Posterior vena cava (tissue), 2 donors: Measurements from ENCODE around the gene RRP8. TPM values are rescaled to one million over a fixed set of nuclear protein-coding genes. Genes with fewer than 3 reads are reported as not detected.
A peak's percentile ranks its signal among the peaks of the same experiment; 100 is the strongest.

Experiments used
- DNase-seq: peaks from one replicate; pipeline ENCODE4 v3.0.0-alpha.2; 2020; ENCODE audit warnings: low spot score
- intact Hi-C, 2 donors: fragments of 100-400 bp; cut with DNase I; formaldehyde crosslinking; loops; one replicate each; pipeline versions ENCODE4 v1.14.1 to v1.14.2; 2022 to 2023
- total RNA-seq, 2 donors: library from RNA; stranded (reverse); fragmentation: NEBNext Ultra II Directional; extraction: Animal tissue kit (Norgen Biotek cat#: 25700); gene quantifications; one replicate each; pipeline ENCODE4 v1.2.1, GENCODE V29; 2021
- donor health status: DM: yes; HTN: yes; CAD: no.
- donor health status: DM: yes; HTN: yes; CAD: no.

The RRP8 gene
- total RNA-seq, 2 donors from 2014 or later, result 16.6 to 17.6 TPM

DNA sequence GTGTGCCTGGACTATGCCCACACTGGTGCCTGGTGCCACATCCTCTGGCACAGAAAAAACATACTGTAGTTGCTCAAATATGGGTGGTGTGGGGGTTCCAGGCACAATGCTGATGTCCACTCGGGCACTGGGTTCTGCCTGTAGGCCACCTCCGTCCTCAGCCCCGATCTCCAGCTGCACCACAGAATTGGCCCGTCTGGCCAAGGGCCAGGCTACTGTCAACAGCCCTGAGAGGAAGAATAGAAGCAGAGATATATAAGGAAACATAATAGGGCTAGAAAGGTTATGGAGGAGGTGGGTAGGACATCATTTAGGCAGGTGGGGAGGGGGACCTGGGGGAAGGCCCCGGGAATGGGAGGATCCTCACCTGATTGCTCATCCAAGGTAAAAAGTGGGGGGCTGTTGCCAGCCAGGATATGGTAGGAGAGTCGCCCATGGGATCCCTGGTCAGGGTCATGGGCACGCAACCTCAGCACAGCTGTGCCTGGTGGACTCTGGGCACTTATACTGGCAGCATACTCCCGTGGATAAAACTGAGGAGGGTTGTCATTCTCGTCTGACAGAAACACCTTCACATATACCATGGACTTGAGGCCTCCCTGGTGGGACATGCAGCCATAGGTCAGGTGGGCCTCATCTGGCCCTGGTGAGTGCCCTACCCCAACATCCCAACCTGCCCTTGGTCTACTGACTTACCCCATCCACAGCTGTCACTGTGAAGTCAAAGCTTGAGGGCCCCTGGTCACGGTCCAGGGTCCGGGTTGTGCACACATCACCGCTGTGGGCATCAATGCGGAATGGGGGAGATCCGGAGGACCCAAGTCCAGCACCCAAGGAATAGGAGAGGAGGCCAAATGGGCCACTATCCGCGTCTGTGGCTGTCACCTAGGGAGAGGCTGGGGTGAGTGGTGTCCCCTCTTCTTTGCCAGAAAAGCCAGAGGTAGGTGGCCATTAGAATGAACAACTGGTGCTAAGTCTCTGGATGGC is 30.3 kb upstream of the RRP8 start:
- DNase-seq, result no peak
- intact Hi-C loops, result no loop called here

DNA sequence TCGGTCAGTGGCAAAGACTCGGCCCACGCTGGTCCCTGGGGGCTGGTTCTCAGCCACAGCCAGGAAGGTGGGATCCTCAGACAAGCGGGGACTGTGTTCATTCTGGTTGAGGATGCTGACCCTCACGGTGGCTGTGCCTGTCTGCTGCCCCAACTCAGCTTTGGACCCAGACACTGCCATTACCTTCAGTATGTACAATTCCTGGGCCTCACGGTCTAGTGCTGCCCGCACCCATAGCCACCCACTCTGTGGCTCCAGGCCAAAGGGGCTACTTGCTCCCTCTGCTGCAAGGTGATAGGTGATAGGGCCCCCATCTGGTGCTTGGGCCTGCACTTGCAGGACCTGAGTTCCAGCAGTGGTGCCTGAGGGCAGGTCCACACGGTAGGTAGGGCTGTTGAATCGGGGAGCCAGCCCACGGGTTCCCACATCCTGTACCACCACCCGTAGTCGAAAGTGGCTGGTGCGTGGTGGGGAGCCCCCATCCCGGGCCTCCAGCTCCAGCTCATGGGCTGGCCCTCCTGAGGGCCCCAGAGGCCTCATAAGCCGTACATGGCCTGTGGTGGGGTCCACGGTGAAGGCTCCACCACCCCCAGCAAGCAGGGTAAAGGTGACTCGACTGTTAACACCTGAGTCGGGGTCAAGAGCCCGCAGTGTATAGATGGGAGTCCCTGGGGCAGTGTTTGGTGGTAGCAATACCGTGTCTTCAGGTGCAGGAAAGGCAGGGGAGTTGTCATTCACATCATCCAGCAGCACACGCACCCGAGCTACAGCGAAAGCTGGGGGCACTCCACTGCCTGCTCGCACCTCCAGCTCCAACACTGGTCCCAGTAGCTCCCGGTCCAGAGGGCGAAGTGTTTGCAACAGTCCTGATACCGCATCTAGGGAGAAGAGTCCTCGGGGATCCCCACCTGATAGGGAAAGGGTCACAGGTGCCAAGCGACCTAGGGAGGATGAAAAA is 29.0 kb upstream of the RRP8 start:
- intact Hi-C loops, result no loop called here
- no peak for DNase-seq

DNA sequence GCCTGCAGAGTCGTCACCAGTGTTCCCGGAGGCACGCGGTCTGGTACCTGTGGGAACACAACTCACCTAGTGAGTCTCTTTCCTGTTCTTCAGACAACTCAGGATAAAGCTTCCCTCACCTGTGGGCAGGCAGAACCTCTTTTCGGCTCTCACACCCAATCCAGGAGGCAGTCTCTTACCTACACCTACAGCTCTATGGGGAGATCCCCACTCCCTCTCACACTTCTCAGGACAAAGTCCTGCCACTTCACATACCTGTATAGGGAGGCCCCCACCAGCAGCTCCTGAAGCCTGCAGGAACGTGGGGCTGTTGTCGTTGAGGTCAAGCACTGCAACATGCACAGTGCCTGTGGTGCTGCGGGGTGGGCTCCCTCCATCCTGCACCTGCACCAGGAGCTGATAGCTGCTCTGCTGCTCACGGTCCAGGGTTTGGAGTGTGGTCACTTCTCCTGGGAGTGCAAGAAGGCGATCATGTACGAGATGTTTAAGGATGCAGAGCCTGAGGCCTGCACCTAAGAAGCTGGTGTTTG is 28.0 kb upstream of the RRP8 start:
- intact Hi-C loops, result no loop called here

DNA sequence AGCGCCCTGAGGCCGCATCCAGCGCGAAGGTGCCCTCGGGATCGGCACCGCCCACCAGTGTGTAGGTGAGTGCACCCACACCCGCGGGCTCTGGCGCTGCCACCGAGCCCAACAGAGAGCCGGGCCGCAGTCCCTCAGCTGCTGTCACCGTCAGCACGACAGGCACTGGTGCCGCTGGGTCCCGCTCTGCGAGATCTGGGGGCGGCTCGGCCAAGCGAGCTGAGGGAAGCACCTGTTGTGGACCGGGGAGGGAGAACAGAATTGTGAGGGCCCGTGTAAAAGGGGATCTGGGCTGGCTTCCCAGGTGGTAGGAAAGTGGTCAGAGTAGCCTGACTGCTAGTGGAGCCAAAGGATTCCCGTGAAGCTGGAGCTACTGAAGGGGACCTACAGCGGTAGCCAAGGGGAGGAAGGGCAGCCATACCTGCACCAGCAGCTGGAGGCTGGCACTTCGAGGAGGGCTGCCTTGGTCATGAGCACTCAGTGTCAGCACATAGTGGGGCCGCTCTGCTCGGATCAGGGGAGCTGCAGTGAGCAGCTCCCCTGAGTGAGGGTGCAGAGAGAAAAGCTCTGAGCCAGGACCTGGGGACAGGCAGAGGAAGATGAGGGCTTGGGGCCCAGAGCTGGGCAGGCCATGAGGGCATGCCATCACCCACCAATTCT is 27.3 kb upstream of the RRP8 start:
- DNase-seq, result no peak
- intact Hi-C loops, result no loop called here

More for the DNA sequence above, 28.0 kb upstream of the RRP8 start:
- DNase-seq, result no peak

DNA sequence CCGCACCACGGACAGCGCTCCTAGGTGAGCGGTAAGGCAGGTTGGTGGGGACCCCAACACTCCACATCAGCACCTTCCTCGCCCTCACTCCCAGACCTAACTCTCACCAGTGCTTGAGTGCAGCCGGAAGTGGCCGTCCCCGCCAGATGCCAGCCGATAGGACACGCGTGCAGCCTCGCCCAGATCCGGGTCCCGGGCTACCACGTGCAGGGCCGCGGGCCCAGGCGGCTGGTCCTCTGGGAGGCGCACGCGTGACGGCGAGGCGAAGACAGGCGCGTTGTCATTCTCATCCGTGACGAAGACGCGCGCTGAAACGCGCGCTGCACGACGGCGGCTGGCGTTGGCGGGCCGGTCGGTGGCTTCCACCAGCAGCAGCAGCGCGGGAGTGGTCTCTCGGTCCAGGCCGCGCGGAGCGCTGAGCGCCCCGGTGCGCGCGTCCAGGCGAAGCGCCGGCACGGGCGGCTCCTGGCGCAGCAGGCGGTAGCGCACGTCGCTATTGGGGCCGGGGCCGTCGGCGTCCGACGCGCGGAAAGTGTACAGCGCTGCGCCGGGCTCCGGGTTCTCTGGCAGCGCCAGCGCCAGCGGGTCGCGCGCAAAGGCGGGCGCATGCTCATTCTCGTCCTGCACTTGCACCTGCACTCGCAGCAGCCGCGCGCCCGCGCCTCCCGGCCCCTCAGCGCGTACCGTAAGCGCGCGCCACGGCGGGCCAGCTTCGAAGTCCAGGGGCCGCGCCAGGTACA is 26.6 kb upstream of the RRP8 start:
- DNase-seq, result no peak
- intact Hi-C loops, result no loop called here

DNA sequence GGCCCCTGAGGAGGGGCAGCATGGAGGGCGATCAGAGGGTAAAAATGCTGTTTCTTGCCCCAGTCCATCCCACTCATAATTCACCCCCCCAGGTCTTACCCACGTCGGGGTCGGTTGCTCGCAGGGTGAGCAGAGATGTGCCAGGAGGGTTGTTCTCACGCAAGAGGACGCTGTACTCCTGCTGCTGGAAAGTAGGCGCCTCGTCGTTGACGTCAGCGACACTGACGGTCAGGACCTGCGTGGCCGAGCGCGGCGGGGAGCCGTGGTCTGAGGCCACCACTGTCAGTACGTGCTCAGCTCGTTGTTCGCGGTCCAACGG is 26.1 kb upstream of the RRP8 start:
- intact Hi-C loops, result no loop called here
- DNase-seq, result no peak

DNA sequence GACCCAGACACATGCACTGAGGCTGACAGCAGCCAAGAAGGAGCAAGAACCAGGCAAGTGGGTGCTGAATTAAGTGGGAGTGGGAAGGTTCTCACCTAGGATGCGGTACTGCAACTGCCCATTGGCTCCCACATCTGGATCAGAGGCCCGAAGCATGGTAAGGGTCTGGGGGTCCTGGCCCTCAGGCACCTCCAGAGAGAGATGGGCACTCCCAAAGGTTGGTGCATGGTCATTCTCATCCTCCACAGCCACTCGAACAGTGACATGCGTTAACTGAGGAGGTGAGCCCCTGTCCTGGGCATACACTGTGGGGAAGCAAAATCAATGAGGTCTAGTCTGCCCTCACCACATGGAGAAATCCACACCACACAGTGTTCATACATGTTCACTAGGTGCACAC is 25.1 kb upstream of the RRP8 start:
- DNase-seq, result no peak
- intact Hi-C loops, result no loop called here

DNA sequence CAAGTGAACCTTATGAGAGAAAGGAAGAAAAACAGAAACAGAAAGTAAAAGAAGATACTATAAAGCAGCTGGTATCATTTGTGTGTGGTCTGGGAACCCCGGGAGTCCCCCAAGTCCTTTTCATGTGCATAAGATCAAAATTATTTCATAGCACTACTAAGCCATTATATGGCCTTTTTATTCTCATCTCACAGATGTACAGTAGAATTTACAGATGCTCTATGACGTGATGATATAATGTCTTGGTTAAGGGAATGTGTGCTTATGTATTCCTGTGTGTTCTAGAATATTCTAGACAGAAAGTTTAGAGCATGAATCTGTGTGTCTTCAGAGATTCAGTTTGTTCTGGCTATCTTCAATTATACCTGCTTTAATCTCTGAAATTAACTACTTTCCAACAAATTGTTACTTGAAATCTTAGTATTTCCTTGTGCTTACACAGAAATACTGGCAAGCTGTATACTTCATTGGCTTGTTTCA is 24.4 kb upstream of the RRP8 start:
- intact Hi-C loops, result no loop called here
- no peak for DNase-seq

DNA sequence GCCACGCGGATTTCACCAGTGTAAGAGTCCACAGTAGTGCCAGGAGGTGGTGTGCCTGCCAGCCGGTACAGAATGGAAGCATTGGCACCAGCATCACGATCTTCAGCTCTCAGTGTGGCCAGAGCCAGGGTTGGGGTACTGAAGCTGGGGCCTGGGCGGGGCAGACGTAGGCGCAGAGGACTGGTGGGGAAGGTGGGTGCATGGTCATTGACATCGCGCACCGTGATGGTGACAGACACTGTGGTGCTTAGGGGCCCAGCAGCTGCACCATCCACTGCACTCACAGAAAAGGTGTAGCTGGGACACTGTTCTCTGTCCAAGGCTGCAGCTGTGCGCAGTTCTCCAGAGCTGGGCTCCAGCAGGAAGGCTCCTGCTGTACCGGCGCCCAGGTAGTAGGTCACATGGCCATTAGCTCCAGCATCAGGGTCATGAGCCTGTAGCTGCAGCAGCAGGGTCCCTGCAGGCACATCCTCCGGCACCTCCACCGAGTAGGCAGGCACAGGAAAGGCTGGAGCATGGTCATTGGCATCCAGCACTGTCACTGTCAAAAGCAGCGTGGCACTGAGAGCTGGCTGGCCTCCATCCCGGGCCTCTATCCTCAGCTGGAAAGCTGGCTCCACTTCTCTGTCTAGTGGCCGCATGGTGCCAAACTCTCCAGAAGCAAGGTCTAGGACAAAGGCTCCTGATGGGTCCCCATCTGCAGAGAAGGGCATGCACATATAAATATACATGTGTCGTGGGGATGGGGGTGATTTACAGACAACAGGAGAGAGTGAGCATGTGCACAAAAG is 23.8 kb upstream of the RRP8 start:
- intact Hi-C loops, result no loop called here
- no peak for DNase-seq

DNA sequence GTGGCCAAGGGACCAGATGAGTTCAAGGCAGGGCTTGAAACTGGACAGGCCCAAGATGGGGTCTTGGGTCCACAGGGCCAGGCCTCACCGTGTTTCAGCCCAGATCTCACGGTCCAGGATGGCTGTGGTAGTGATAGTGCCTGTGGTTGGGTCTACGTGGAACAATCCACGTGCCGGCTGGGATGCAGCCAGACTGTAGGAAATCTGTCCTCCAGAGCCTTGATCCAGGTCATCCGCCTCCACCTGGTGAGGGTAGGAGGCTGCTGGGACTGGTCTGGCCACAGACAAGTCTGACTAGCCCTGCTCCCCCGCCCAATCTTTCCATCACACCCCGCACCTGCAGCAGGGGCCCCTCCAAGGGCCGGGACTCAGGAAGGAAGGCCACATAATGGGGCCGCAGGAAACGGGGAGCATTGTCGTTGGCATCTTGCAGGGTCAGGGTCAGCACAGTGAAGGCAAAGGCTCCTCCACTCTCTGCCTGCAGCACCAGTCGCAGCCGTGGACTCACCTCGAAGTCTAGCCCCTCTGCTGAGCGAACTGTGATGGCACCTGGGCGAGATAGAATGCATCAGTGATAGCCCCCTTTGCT is 22.5 kb upstream of the RRP8 start:
- intact Hi-C loops, result no loop called here
- no peak for DNase-seq

DNA sequence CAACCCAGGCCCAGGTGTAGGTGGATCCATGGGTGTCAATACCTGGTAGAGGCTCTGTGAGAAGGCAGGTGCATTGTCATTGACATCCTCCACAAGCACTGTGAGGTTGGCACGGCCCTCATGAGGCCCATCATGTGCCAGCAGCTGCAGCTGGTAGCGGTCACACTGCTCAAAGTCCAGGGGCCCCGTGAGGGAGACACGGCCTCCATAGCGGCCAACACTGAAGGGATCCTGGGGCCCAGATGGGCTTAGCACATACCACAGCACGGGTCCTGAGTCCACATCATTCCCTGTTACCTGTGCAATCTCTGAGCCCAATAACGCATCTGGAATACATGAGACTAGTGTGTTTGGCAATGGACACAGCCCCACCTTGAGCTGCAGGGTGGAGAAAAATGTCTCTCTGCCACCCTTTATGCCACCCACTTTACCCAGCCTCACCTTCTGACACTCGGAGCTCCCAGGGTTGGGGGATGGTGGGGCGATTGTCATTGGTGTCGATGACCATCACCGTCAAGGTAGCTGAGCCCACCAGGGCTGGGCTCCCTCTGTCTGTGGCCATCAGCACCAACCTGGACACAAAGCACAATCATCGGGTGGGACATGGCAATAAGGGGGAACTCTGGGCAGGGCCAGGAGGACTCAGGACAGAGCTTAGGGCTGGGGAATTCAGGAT is 21.9 kb upstream of the RRP8 start:
- intact Hi-C loops, result no loop called here
- no peak for DNase-seq

DNA sequence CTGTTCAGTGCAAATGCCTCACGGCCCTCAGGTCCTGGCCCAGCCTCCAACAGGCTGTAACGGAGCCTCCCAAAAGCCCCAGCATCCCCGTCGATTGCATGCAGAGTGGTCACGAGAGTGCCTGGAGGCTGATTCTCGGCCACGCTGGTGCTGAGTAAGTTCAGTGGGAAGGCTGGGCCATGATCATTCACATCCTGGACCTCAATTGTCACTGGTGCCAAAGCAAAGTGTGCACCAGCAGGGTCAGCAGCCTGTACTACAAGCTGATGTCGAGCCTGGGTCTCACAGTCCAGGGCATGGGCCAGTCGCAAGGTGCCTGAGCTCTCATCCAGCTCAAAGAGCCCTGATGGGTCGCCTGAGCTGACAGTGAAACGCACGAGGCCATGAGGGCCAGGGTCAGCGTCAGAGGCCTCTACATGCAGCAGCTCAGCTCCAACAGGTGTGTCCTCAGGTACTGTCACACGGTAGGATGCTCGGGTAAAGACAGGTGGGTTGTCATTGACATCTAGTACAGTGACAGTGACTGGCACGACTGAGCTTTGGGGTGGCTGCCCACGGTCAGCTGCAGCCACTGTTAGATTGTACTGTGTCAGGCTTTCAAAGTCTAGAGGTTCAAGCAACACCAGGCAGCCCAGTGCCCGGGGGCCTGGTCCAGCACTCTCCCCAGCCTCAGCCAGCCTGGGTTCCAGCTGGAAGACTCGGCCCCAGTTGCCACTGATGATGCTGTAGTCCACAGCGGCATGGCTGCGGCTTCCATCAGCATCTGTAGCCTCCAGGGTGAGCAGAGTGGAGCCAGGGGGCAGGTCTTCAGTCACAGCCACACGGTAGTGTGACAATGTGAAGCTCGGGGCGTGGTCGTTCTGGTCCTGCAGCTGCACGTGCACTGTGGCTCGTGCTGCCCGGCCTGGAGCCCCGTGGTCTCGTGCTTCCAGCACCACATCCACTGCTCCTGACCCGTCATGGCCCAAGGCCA is 20.3 kb upstream of the RRP8 start:
- intact Hi-C loops, result no loop called here
- DNase-seq, result no peak

DNA sequence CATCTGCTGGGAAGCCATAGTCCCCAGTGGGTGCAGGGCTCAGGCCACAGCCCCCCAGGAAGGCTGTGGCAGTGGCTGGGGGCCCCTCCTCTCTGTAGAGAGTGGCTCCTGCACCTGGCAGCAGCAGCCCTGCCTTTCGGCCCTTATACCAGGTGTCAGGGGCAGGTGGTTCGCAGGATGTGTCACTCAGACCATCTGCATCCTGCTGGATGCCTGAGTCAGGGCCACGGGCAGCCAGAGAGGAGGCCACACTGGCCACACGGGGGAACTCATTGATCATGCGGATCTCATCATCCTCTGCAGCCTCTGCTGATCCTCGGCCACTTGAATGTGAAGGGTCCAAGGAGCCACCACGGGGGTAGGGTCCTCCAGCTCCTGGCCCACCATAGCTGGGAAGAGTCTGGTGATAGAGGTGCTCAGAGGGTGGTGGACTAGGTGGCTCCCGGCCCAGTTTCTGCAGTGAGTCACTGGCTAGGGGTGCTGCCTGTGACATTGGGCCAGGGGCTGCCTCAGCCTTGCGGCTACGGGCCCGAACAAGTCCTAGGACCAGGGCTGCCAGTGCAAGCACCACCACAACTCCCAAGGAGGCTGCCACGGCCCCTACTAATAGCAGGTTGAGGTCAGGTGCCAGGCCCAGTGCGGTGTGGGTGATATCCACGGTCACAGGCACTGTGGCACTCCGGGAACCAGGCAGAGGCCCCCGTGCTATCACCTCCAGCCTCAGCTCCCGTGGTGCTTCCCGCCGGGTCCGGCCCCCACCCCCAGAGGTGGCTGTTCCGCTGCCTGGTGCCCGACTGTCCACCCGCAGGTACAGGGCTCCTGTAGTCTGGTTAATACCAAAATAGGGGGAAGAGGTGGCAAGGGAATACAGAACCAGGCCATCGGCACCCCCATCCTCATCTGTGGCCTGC is 19.1 kb upstream of the RRP8 start:
- peak; percentile 76 for DNase-seq
- intact Hi-C loops, result no loop called here

DNA sequence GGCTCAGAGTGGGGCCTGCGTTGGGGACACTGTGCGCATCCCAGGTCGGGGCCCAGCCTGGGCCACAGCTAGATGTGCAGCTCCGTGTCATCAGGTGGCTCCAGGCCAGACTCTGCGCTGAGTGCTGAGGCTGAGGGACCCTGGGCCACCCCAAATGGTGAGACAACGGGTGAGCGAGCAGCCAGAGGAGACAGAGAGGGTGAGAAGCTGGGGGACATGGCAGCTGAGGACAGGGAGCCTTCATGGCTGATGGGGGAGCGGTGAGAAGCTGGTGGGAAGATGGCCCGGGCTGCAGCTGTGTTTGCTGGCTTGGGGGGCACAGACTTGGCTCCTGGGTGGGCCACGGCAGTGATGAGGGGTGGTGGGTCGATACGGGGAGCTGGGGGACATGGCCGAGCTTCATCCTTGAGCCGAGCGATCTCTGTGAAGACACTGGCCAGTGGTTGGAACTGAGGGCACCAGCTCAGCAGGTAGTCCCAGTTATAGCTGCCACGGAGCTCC is 18.3 kb upstream of the RRP8 start:
- intact Hi-C loops, result no loop called here
- peak; percentile 72 for DNase-seq

DNA sequence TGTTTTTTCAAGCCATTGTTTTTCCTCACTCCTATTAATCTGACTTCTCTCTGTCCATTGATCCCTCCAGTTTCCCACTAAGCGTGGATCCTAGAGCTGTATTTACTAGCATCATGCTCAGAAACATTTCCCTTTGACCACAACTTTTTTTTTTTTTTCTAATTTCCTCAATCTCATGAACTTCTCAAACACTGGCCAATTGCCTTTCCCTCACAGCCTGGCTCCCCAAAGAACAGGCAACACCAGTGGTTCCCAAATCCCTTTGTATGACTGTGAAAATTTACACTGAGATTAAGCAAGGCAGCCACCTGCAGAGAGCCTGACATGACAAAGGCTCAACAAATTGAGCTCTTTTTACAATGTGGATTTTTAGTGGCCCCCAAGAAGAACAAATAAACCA is 17.2 kb upstream of the RRP8 start:
- intact Hi-C loops, result no loop called here
- no peak for DNase-seq
